Type B pancreatic cell (in vitro differentiated cells): Measurements from ENCODE around the gene ANTKMT. TPM values are rescaled to one million over a fixed set of nuclear protein-coding genes. Genes with fewer than 3 reads are reported as not detected.
"Not testable (repeated sequence)": the region's sequence is repeated elsewhere in the genome, so short reads cannot be mapped to it uniquely, and the experiment has no call there.

Experiments
- DNase-seq: peaks from one replicate; pipeline ENCODE4 v3.0.0; 2021; ENCODE audit warnings: mixed read lengths; ENCODE audit not compliant: unreplicated experiment; ENCODE audit errors: extremely low spot score
- H3K27ac Mint-ChIP-seq: 2 replicates; pipeline ENCODE4 v1.8.0; 2021; ENCODE audit warnings: mild to moderate bottlenecking, mixed read lengths
- H3K27me3 Mint-ChIP-seq: 2 replicates; pipeline ENCODE4 v1.8.0; 2021; ENCODE audit warnings: mixed read lengths
- H3K36me3 Mint-ChIP-seq: 2 replicates; pipeline ENCODE4 v1.8.0; 2021; ENCODE audit warnings: mixed read lengths
- H3K4me1 Mint-ChIP-seq: one replicate; pipeline ENCODE4 v1.8.0; 2021; ENCODE audit warnings: mixed read lengths; ENCODE audit not compliant: unreplicated experiment
- H3K4me3 Mint-ChIP-seq: 2 replicates; pipeline ENCODE4 v1.8.0; 2021; ENCODE audit warnings: mild to moderate bottlenecking, mixed read lengths
- H3K9me3 Mint-ChIP-seq: 2 replicates; pipeline ENCODE4 v1.8.0; 2021; ENCODE audit warnings: mixed read lengths
- CTCF ChIP-seq: fragments of 200-600 bp; sonication (generic); conservative IDR thresholded peaks from 2 replicates; pipeline ENCODE4 v1.5.0; 2021; ENCODE audit warnings: antibody characterized with exemption, mild to moderate bottlenecking
- total RNA-seq: library from RNA; stranded (reverse); gene quantifications from 2 replicates; pipeline ENCODE4 v1.2.1, GENCODE V29; 2021; ENCODE audit warnings: low replicate concordance

Gene ANTKMT
- total RNA-seq, 1 donor from 2014 or later, result 33.5 TPM

DNA sequence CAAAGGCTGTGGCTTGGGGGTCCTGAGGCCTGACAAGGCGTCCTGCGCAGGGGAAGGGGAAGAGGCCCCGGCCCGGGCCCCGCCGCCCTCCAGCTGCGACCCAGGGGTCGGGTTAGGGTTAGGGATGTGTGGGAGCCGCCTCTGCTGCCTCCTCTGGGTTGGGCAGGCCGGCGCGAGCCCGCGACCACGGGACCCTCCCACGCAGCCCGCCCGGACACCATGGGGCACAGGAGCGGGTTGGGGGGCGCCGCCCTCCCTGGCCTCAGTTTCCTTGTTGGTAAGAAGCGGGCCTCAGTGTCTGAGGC lies 19.5 kb downstream of the ANTKMT start:
- no peak for DNase-seq
- no peak for TF ChIP-seq CTCF
- no peaks in the 10 kb centered on the region for H3K36me3 Mint-ChIP-seq
- no peaks in the 10 kb centered on the region for H3K9me3 Mint-ChIP-seq
- H3K4me3 Mint-ChIP-seq, result peak overlapping the region; percentile 84
- no peak overlapping the region for H3K27ac Mint-ChIP-seq
- H3K4me1 Mint-ChIP-seq, result peaks cover 7% of the 10 kb centered on the region
- H3K27me3 Mint-ChIP-seq, result no peaks in the 10 kb centered on the region

DNA sequence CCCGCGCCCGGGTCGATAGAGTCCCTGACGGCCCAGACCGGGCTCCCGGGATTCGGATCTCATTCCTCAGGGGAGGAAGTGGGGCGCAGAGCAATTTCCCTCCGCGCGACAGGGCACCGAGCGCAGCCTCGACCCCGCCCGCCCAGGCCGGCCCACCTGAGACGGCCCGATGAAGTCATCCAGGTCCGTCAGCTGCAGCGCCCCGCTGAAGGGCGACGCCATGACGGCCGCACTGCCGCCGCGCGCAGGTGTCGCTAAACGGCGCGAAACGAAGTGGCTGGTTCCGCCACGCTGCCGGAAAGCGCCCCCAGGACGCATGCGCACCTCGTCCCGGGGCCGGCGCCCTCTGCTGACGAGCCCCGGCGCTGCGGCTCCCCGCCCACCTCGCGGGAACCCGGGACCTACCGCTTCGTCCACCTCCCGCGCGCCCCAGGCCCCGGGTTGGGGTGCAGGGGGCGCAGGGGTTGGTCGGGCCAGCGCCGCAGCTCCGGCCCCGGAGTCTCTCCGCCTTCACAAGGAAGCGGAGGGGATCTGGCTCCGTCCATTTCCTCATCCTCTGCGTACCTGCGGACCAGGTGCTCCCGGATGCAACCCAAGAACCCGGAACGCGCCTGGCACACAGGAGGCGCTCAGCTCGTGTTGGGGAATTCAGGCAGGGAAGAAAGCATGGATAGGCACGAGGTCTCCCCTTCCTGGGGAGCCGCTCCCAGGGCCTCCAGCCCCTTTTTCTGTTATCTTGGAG lies 20.0 kb downstream of the ANTKMT start, which contains the start of gene CIAO3:
Gene CIAO3, minus strand, starts transcription at position 234 of the 742 bp plus-strand sequence. Its CDS starts 12 bp downstream, at position 222.
- Mint-ChIP-seq H3K27me3 (no peaks in the 10 kb centered on the region), H3K9me3 (no peaks in the 10 kb centered on the region), H3K36me3 (no peaks in the 10 kb centered on the region), H3K27ac (no peak within 1 kb of the TSS), H3K4me3 (peak within 1 kb of the TSS; percentile 89), H3K4me1 (peaks cover 7% of the 10 kb centered on the region)
- TF ChIP-seq CTCF, result peak; percentile 93
- peak; percentile 97 for DNase-seq

DNA sequence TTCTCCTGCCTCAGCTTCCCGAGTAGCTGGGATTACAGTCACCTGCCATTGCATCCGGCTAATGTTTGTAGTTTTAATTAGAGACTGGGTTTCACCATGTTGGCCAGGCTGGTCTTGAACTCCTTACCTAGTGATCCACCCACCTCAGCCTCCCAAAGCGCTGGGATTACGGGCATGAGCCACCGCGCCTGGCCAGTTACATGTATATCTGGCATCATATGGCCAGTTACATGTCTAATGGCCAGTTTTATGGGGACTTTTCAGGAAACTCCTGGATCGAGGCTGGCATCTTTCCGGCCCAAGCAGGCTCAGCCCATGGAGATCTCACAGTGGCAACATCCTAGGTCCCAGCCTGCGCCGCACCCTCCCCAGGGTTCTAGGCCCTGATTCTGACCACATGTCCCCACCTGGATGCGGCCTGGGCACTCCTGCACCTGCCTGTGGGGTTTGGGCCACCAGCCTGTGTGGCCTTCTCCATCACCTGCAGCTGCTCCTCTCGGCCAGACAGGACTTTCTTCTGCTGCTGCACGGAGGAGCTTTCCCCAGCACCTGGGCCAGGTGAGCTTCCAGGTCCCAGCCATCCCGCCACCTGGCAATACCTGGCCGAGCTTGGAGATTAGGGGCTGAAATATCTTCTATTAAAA lies 21.2 kb downstream of the ANTKMT start:
- H3K9me3 Mint-ChIP-seq, result no peaks in the 10 kb centered on the region
- DNase-seq, result no peak
- peaks cover 7% of the 10 kb centered on the region for H3K4me1 Mint-ChIP-seq
- H3K4me3 Mint-ChIP-seq, result peak overlapping the region; percentile 89
- no peak for TF ChIP-seq CTCF
- no peak overlapping the region for H3K27ac Mint-ChIP-seq
- H3K36me3 Mint-ChIP-seq, result no peaks in the 10 kb centered on the region
- H3K27me3 Mint-ChIP-seq, result no peaks in the 10 kb centered on the region

DNA sequence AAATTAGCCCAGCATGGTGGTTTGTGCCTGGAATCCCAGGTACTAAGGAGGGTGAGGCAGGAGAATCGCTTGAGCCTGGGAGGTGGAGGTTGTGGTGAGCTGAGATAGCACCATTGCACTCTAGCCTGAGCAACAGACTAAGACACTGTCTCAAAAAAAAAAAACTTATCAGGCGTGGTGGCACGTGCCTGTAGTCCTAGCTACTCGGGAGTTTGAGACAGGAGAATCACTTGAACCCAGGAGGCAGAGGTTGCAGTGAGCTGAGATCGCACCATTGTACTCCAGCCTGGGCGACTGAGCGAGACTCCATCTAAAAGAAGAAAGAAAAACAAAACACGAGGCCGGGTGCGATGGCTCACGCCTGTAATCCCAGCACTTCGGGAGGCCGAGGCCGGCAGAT lies 21.9 kb downstream of the ANTKMT start:
- H3K27ac Mint-ChIP-seq, H3K4me3 Mint-ChIP-seq: not testable (repeated sequence)

GRCh38 chr16:743794-744500 lies 23.0 kb downstream of the ANTKMT start:
- H3K9me3 Mint-ChIP-seq, result no peaks in the 10 kb centered on the region
- peaks cover 6% of the 10 kb centered on the region for H3K4me1 Mint-ChIP-seq
- peak; percentile 54 for TF ChIP-seq CTCF
- H3K27ac Mint-ChIP-seq, result no peak overlapping the region
- no peak for DNase-seq
- no peaks in the 10 kb centered on the region for H3K27me3 Mint-ChIP-seq
- no peak overlapping the region for H3K4me3 Mint-ChIP-seq
- no peaks in the 10 kb centered on the region for H3K36me3 Mint-ChIP-seq

More for the DNA sequence above, 21.9 kb downstream of the ANTKMT start:
- not testable (repeated sequence) for H3K9me3 Mint-ChIP-seq, H3K36me3 Mint-ChIP-seq, H3K4me1 Mint-ChIP-seq, DNase-seq, H3K27me3 Mint-ChIP-seq

DNA sequence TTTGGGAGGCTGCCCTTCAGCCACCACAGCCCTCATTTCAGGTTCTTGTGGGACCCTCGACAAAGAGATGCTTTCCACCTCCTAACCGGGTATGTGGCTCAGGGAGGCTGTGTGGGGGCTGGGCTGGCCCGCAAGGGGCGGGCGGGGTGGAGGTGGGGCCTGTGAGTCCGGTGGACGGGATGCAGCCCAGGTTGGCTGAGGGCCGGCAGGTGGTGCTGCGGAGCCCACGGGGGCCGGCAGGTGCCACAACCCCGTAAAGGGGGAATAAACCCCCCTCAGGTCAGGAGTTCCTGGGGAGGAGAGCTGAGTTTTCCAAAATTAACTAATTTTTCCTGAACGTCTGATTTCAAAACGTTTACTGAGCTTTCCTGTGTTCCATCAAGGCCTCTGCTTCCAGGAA lies 24.8 kb downstream of the ANTKMT start:
- Mint-ChIP-seq H3K27ac (no peak overlapping the region), H3K4me1 (no peaks in the 10 kb centered on the region), H3K9me3 (no peaks in the 10 kb centered on the region), H3K27me3 (peaks cover 4% of the 10 kb centered on the region), H3K4me3 (no peak overlapping the region), H3K36me3 (no peaks in the 10 kb centered on the region)
- no peak for DNase-seq
- peak; percentile 69 for TF ChIP-seq CTCF
